HL-60 (cell line): ENCODE results near the gene DYRK1A.

Experiments used
- DNase-seq, 2 experiments: peaks; one replicate each; pipeline ENCODE4 v3.0.0-alpha.2; 2010 to 2020; ENCODE audit warnings: low read depth in 1 of 2, low spot score in 1 of 2
- H3K27ac ChIP-seq: fragments of 250-450 bp; sonication (Bioruptor Pico); replicated peaks from 2 replicates; pipeline ENCODE4 v1.5.1; 2020; ENCODE audit warnings: mild to moderate bottlenecking, moderate library complexity
- H3K27me3 ChIP-seq: fragments of 250-450 bp; sonication (Bioruptor Pico); 2 replicates; pipeline ENCODE4 v1.5.1; 2021; ENCODE audit warnings: mild to moderate bottlenecking, moderate library complexity; ENCODE audit not compliant: insufficient read depth, poor library complexity, severe bottlenecking
- H3K4me3 ChIP-seq: replicated peaks from 2 replicates; pipeline ENCODE4 v1.5.1; 2011; ENCODE audit warnings: mild to moderate bottlenecking, control low read depth, low read length; ENCODE audit not compliant: insufficient read depth
- CTCF ChIP-seq: IDR thresholded peaks from one replicate; pipeline ENCODE4 v1.5.1; 2011; ENCODE audit warnings: low read length, control low read depth, inconsistent platforms; ENCODE audit not compliant: insufficient read depth
- GABPA ChIP-seq: IDR thresholded peaks from 2 replicates; pipeline ENCODE4 v1.6.1; 2012; ENCODE audit warnings: low read depth
- POLR2AphosphoS5 ChIP-seq: IDR thresholded peaks from 2 replicates; pipeline ENCODE4 v1.6.1; 2012; ENCODE audit warnings: low read depth
- REST ChIP-seq: IDR thresholded peaks from 2 replicates; pipeline ENCODE4 v1.6.1; 2012; ENCODE audit warnings: low read depth; ENCODE audit not compliant: insufficient replicate concordance
- SPI1 ChIP-seq: IDR thresholded peaks from 2 replicates; pipeline ENCODE4 v1.6.1; 2012; ENCODE audit warnings: low read depth, mild to moderate bottlenecking, borderline replicate concordance

The DYRK1A gene

GRCh38 chr21:37562920-37563640, 196.5 kb downstream of the DYRK1A start:
- peak in 1 of 2 experiments; percentile 7 for DNase-seq
- H3K4me3 ChIP-seq, result peak overlapping the region; percentile 66
- H3K27ac ChIP-seq, result peak overlapping the region; percentile 73
- no peak for TF ChIP-seq CTCF
- no peak; the same call in 1 of the 2 replicates for TF ChIP-seq POLR2AphosphoS5
- no peak for TF ChIP-seq GABPA
- no peak for TF ChIP-seq REST
- no peak for TF ChIP-seq SPI1
- H3K27me3 ChIP-seq, result peaks cover 2% of the 10 kb centered on the region

- TF ChIP-seq GABPA (no peak), CTCF (no peak), POLR2AphosphoS5 (no peak)
- DNase-seq, result peak; percentile 82 to 88
- peak overlapping the region; percentile 73 for H3K27ac ChIP-seq
- peak overlapping the region; percentile 66 for H3K4me3 ChIP-seq
- peaks cover 2% of the 10 kb centered on the region for H3K27me3 ChIP-seq
Measured at GRCh38 chr21:37563641-37564340, 197.2 kb downstream of the DYRK1A start.

GRCh38 chr21:37564341-37564923, 197.9 kb downstream of the DYRK1A start:
- Histone ChIP-seq H3K27ac (peak overlapping the region; percentile 73), H3K27me3 (peaks cover 2% of the 10 kb centered on the region), H3K4me3 (peak overlapping the region; percentile 66)
- TF ChIP-seq CTCF, result no peak
- no peak for TF ChIP-seq GABPA
- TF ChIP-seq POLR2AphosphoS5, result no peak
- no peak for TF ChIP-seq SPI1
- TF ChIP-seq REST, result no peak
- peak; percentile 43 to 60 for DNase-seq
